Stimulated activated CD8-positive, alpha-beta memory T cell treated with anti-CD3 and anti-CD28 coated beads, Interleukin-2, amount 100 ng/mL, for 1 hour (primary cell): ENCODE results near the gene FADS1.

Source experiments
- DNase-seq, 2 donors: peaks; one replicate each; pipeline ENCODE4 v3.0.0-alpha.2; 2020; ENCODE audit warnings: low read depth in 2 of 2

Gene FADS1

DNA sequence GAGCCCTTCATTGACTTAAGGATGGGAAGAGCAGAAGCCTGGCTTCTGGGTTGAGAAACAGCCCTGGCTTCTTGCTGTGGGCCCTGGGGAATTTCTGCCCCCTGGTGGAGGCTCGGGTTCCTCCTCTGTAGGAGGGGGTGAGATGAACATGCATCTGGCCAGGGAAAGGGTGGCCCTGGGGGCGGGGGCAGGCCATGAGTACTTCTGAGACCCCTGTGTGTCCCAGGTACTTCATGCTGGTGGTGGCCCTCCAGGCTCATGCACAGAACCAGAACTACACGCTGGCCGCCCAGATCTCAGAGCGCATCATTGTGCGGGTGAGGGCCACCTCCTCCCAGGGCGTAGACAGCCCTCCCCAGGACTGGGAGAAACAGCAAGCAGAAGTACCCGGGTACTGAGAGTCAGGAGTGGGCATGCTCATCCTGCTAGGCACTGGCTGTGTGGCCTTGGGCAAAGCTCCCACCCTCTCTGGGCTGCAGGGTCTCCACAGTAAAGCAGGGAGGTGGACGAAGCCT lies 40.2 kb downstream of the FADS1 start:
- peak in 1 of 2 donors; percentile 19 for DNase-seq

DNA sequence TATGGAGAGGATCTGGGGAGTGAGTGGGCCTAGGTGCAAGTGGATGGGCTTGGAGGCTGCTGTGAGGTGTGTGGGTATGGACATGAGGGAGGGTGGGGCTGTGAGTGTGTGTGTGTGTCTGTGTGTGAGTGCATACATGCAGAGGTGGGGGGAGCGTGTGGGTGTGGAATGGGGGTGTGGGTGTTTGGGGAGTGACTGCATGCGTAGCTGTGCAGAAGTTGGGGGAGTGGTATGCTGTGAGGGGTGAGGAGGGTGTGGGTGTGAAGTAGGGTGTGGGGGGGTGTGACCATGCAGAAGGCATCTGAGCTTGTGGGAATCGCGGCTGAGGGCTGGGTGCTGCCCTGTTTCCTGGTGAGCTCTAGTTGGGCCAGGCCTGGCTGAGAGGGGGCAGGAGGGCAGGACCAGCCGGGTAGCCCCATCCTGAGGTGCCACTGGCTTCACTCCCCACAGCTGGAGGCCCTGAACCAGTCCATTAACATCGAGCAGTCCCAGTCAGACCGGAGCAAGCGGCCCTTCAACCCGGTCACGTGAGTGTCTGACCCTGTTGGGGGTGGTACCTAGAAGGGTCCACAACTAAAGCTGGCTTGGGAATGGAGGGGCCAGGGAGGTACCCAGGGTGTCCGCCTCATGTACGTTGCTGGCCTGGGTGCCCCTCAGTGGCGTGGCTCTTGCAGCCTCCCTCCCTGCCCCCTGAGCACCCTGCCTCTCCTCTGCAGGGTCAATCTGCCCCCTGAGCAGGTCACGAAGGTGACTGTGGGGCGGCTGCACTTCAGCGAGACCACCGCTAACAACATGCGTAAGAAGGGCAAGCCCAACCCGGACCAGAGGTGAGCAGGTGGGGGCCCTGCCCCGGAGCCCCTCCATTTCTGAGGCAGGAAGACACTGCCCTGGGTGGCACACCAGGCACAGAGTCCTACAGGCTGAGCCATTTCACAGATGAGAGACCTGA lies 40.9 kb downstream of the FADS1 start:
- no peak for DNase-seq

DNA sequence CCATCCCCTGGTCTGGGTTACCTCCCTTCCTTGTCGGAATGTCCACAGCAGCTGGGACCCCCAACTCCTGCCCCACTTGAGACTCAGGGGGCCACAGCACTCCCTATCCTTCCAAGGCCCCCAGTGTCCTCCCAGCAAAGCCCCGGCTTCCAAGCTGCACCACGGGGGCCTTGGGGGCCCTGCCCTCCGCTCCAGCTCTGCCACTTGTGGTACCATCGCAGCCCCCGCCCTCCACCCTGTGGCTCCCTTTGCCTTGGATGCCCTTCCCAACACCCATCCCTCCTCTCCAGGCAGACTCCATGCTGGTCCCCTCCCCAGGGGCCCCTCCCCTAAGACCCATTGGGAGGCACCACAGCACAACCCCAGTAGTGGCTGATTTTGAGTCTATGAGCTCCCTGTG lies 41.7 kb downstream of the FADS1 start:
- no peak for DNase-seq

DNA sequence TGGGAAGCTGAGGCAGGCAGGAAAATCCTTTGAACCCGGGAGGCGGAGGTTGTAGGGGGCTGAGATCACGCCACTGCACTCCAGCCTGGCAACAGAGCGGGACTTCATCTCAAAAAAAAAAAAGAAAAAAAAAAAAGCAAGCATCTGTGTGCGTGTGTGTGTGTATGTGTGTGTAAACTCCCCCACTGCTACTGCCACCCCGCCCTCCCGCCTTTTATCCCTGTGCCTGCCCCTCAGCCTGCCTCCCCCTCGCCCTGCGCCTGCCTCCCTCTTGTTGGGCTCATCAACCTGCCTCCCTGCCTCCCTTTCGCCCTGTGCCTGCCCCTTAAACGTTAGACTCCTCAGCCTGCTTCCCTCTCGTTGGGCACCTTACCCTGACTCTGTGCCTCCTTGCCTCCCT lies 42.4 kb downstream of the FADS1 start:
- DNase-seq: no peak

DNA sequence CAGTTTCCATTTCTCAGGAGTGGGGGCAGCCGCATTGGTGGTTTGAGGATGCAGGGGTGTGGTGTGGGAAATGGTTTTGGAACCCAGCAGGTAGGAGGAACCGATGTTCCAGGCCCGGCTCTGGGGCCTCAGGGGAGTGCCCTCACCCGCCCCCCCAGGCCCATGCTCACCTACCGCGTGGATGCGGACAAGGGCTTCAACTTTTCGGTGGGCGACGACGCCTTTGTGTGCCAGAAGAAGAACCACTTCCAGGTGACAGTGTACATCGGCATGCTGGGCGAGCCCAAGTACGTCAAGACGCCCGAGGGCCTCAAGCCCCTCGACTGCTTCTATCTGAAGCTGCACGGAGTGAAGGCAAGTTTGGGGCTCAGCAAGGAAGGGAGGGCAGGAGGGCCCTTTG lies 43.0 kb downstream of the FADS1 start:
- DNase-seq: no peak

DNA sequence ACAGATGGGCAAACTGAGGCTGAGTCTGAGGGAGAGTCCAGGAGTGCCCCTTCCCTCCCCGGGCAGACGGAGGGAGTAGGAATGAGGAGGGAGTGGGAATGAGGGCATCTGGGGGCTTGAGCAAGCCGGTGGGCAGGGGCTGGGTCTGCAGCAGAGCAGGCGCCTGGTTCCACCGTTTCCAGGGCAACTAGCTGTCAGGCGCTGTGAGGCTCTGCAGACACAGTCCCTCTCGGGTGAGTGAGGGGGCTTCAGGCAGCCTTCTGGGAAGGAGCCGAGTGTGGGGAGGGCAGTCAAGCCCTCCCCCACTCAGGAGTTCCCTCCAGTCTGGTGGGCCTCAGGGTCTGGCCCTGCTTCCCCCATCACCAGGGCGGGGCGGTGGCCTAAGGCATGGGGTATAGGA lies 43.4 kb downstream of the FADS1 start:
- DNase-seq: no peak

DNA sequence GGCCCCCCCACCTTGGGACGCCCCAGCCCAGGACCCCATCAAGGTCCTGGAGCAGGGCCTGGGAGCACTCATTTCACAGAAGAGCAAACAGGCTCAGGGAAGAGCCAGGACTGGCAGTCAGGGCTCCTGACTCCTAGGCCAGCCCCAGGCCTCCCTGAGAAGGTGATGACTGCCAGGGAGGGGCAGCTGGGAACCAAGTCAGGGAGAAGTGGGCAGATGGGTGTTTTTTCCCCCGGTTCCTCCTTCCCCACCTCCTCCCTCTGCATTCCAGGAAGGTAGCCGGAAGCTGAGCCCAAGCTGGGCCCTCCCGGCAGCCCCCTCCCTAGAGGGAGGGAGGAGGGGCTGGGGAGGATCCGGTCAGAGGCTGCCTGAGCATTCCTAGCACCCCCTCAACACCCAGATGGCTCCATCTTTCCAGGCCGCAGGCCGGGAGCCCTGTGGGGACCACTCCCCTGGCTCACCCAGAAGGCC lies 44.8 kb downstream of the FADS1 start:
- no peak for DNase-seq

DNA sequence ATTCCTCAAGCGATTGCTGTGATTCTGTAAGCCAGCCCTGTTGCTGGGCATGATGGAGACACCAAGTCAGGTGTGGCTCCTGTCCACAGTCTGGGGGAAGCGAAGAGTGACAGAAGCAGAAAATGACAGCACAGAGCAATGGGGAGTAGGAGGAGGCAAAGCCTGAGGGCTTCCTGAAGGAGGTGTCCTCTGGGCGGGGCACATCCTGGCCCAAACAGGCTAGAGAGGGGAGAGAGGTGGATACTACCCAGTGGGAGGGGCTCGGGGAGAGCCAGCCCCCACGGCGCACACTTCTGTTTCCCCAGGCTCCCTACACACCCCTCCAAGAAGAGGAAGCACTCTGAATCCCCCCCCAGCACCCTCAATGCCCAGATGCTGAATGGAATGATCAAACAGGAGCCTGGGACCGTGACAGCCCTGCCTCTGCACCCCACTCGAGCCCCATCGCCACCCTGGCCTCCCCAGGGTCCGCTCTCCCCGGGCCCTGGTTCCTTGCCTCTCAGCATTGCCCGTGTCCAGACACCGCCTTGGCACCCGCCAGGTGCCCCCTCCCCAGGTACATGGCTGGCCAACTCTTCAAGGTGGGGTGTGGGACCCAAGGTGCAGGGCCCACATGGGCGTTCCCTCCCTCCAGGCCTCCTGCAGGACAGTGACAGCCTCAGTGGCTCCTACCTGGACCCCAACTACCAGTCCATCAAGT lies 45.5 kb downstream of the FADS1 start:
- DNase-seq: no peak

DNA sequence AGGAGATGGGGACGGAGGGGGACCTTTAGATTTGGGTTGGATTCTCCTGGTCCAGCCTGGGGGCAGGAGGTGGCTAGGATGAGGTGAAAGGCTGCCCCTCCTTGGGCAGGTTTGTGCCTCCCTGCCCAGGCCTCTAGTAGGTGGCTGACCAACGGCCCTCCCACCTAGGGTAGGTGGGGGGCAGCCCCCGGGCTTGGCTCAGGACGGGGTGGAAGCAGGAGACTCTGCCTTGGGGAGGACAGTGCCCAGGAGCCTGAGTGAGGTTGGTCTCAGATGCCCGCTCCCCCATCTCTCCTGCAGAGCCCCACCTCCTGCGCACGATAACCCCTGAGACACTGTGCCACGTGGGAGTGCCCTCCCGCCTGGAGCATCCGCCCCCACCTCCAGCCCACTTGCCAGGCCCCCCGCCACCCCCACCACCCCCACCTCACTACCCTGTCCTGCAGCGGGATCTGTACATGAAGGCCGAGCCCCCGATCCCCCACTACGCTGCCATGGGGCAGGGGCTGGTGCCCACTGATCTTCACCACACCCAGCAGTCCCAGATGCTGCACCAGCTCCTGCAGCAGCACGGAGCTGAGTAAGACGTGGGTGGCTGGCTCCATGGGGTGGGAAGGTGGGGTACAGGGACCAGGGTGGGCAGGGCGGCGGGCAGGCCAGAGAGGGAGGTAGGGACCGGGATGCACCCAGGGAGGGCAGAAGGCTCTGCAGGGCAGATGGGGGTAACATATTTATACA lies 46.7 kb downstream of the FADS1 start:
- DNase-seq: no peak

DNA sequence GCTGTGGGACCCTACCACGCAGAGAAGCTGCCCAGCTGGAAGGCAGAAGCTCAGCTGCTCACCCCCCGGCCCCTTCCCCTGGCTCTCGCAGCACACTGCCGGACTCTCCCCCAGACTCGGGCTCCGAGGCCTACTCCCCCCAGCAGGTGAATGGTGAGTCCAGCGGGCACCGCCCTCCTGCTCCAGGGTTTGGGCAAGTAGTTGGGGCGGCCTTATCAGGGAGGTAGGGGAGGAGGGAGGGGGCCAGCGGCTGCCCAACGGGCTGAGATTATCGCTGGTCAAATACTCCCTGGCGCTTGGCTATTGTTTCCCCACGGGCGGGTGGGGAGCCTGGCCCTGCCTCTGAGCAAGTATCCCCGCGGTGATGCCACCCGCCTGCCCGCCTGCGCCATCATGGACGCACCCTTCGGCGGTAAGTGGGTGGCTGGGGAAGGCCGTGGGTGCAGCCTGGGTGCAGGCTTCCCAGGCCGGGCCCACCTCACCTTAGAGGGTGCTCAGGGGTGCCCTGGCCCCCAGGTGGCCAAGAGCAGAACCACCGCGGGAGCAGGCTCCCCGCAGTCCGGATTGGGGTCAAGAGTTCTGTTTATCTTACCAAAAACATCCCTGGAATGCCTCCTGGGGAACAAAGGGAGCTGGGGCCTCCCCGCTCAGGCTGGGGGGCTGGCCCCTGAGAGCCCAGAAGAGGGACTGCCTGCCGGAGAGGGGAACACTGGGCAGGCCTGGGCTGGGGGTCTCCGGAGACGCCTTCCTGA lies 47.5 kb downstream of the FADS1 start:
- no peak for DNase-seq

DNA sequence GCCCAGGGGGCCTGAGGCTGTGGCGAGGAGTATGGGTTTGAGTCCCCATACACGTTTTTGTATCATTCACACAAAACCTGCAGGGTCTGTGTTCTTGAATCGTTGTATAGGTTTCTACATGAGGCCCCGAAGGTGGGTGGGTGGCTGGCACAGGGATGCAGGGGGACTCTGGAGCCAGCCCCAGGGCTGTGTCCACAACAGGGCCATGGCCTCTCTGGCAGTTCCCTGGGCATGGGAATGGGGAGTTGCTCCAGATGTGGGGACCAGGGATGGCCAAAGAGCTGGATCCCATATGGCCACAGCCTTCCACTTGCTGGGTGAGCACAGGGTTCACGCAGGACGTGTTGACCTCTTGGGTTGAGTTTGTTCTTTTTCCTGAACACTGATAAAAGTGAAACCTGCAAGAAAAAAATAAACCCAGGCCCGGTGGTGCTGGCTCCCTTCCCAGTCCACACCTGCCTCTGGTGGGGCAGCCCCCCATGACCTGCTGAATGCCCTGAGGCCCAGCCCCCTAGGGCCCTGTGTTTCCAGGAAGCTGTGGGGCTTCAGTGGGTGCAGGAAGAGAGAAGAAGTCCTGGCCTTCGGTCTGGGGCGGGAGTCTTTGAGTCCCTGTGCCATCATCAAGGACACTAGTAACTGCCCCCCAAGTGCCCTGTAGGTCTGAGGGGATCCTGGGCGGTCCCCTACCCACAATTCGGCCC lies 48.3 kb downstream of the FADS1 start:
- DNase-seq: no peak

DNA sequence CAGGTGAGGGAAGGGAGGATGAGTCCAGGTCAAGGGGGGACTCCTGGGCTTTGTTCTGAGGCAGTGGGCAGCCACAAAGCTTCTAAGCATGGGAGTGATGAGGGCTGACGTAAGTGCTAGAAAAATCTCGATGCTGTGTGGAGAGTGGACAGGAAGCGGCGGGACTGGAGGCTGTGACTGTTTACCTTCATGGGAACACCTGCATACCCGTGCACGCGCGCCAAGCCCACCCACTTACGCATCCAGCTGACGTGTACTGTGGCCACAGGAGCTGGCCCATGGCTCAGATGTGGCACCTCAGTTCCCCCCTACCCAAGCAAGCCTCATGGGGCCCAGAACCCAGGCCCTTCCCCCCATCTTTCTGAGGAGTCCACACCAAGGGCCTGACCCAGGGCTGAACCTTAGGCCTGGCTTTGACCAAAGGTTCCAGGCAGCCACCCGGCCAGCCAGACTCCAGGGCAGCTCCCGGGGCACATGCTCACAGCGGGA lies 50.4 kb downstream of the FADS1 start:
- DNase-seq: no peak

DNA sequence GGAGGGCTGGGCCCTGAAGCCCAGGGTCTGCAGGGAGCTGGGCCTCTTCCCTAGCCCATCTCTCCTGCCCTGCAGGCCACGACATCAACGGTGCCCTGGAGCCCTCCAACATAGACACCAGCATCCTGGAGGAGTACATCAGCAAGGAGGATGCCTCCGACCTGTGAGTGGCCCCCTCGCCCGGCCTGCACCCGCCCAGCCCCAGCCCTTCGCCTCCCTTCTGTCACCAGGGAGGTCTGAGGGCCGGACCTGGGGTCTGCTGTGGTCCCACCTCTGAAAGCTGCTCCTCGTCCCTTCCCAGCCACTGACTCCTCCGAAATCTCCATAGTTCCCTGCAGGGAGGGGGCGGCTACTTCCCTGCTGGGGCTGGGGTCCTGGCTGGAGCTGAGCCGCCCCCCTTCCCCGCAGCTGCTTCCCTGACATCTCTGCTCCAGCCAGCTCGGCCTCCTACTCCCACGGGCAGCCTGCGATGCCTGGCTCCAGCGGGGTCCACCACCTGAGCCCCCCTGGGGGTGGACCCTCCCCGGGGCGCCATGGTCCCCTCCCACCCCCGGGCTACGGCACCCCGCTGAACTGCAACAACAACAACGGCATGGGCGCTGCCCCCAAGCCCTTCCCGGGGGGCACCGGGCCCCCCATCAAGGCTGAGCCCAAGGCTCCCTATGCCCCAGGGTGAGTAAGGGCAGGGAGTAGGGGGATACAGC lies 51.1 kb downstream of the FADS1 start:
- DNase-seq: no peak

DNA sequence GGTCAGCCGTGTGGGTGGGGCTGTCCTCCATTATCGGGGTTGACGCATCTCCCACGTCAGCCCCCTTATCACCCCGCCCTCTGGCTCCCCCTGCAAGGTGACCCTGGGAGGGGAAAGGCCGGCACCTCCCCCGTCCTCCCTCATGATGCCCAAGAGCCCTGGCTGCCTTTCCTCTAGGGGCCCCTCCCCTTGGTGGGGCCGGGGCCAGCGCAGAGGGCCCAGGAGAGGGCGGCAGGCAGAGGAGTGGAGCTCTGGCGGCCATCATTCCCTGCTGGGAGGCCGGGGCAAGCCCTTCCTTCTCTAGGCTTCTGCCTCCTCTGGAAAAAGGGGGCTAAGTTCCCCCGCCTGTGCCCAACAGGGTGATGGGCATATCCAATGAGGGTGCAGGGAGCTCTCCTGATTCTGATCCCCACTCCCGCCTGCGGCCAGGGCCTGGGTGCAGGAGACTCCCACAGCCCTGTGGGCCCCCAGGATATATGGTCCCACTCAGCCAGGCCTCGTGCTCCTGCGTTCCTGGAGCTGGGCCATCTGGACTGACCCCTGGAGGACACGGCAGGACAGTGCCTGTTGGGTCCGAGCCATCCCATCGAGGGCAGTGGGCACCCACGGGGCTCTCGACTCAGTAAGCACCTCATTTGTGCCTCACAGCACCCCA lies 52.1 kb downstream of the FADS1 start:
- DNase-seq: no peak

DNA sequence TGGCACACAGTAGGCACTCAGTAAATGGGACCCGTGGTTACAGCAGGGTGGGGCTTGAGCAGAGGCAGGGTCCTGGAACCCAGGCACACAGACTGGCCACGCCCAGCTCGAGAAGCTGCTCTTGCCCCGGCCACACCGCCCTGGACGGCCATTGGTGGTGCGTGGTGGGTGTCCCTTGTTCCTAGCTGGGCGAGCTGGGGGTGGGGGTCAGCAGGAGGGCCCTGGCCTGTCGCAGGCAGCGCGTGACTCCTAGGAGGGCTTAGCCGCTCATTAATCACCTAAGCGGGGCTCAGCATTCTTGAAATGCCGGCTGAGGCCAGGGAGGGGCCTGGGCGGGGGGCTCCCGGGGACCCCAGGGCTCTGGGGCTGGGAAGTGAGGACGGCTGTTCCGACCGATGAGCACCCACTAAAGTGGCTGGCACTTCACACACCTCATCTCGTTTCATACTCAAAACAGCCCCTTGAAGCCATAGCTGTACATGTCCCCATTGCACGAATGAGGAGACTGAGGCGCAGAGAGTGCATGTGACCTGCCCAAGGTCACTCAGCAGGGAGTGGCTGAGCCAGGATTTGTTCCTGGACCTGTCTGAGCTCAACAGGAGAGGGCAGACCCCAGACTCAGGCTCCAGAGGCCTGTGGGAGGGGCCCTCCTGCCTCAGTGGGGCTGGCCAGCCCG lies 52.7 kb downstream of the FADS1 start:
- no peak for DNase-seq

DNA sequence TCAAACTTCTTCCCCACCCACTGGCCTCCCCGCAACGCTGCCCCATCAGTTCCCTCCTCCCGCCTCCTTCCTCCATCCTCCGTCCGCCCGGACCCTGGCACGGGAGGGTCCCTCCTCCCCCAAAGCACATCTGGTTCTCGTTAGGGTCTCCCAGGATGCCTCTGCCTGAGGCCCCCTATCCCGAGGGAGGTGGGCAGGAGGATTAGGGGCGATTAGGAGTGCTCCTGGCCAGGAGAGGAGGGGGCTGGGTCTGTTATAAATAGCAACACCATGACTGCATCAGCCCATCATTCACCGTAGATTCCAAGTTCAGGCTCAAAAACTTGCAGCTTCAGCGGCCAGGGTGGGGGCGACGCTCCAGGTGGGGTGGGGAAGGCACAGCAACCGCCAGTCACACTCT lies 54.0 kb downstream of the FADS1 start:
- DNase-seq: no peak

DNA sequence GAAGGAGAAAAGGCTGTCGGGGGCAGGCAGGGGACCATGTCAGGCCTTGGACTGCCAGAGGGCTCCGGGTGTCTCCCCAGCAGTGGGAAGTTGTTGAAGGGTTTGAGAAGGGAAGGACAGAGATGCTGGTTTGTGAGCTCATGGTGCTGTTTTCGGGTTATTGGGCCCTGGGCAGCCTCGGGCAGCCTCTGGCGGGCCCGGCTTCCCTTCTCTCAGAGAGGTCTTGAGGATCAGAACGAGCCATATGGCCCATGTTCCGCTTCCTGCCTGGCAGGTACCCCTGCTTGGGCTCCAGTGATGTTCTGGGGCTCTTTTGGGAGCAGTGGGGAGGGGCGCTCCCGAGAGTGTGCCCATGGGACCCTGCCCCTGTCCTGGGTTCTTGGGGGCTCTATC lies 54.6 kb downstream of the FADS1 start:
- DNase-seq: no peak

DNA sequence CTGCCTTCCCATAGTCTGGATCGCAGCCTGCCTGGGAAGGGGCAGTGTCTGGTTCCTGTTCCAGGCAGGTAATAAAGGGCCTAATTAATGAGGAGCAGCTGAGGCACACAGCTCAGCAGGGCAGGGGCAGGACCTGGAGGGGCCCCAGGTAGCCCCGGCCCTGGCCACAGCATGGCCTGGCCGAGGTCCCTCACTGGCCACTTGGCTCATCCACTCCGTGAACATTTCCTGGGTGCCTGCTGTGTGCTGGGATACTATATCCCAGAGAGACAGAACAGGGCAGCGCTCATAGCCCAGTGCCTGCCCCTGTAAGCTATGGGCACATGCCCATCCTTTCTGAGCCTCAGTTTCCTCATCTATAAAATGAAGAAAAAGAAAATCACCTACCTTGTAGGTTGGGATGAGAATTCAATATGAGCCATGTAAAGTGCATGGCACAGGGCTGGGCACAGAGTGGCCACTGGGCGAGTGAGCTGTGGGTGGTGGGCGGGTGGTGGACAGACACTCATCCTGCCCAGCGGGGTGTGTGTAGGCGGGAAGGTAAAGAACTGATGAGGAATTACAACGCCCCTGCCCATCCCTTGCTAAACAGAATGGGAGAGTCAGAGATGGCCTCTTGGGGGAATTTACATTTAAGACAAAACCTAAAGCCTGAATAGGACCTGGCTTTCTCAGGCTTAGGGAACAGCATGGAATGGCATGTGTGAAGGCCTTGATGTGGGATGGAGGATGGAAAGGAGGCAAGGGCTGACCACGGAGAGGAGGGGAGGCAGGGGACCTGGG lies 55.2 kb downstream of the FADS1 start:
- DNase-seq: no peak
